CD4-positive, alpha-beta T cell treated with Interleukin-17A for 4 hours (primary cell): ENCODE results near the gene EIF4E.
"Not testable (repeated sequence)": the region's sequence is repeated elsewhere in the genome, so short reads cannot be mapped to it uniquely, and the experiment has no call there.

ENCODE experiments used
- DNase-seq: peaks from one replicate; pipeline ENCODE4 v3.0.0-alpha.2; 2020; ENCODE audit warnings: mixed read lengths

The EIF4E gene

DNA sequence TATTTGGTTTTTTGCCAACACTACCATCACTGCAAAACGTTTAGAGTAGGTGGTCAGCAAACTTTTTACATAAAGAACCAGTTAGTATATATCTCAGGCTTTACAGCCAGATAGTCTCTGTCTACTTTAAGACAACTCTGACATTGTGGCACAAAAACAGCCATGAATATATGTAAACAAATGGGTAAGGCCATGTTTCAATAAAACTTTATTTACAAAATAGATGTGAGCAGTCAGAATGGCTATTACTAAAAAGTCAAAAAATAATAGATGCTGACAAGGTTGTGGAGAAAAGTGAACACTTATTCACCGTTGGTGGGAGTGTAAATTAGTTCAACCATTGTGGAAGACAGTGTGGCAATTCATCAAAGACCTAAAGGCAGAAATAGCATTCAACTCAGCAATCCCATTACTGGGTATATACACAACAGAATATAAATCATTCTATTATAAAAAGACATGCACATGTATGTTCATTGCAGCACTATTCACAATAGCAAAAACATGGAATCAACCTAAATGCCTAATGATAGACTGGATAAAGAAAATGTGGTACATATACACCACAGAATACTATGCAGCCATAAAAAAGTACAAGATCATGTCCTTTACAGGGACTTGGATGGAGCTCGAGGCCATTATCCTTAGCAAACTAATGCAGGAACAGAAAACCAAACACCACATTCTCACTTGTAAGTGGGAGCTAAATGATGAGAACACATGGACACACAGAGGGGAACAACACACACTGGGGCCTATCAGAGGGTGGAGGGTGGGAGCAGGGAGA is 56.6 kb downstream of the EIF4E start:
- not testable (repeated sequence) for DNase-seq

DNA sequence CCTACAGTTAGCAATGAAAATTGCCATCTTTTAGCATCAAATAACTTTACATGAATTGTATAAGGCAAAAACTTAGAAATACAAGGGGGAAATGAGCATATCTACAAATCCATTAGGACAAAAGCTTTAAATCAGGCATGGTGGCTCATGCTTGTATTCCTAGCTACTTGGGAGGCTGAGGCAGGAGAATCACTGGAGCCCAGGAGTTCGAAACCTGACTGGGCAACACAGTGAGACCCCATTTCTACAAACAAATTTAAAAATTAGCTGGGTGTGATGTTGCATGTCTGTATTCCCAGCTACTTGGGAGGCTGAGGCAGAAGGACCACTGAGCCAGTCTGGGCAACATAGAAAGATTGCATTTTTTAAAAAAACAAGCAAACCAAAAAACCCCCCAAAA is 61.3 kb downstream of the EIF4E start:
- no peak for DNase-seq

GRCh38 chr4:98865059-98865458 is 63.9 kb downstream of the EIF4E start:
- no peak for DNase-seq

DNA sequence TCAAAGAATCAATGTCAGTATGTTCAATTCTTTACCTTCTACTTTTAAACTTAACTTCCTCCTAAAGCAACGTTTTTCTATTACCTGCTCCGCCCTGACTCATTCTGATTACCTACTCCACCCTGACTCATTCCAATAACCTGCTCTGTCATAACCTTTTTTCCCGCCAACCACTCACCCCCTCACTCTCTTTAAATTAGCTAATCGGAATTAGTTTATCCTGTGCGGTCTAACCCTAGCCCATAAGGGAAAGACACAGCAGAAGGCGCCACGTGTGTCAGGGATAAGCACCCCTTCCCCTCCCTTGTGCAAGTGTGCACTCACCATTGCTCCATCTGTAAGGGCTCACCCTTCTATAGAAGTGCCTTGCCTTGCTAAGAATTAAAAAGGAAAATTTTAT is 64.4 kb downstream of the EIF4E start:
- no peak for DNase-seq

DNA sequence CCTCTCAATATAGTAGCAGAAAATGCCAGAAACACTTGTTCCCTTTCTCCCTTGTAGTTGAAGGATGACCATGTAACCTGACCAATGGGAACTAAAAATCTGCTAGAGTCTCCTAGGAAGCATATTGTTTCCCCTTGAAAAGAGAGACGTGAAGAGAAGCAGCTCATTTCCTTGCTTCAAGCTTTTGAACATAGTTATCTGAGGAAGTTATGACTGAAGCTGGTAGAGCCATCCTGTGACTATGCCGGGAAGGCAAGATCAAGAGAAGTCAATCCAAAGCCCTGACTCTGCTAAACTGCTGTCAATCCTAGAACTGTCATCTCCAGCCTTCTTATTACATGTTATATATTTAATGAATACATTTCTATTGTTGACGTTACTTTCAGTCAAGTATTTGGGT is 66.6 kb downstream of the EIF4E start:
- no peak for DNase-seq

DNA sequence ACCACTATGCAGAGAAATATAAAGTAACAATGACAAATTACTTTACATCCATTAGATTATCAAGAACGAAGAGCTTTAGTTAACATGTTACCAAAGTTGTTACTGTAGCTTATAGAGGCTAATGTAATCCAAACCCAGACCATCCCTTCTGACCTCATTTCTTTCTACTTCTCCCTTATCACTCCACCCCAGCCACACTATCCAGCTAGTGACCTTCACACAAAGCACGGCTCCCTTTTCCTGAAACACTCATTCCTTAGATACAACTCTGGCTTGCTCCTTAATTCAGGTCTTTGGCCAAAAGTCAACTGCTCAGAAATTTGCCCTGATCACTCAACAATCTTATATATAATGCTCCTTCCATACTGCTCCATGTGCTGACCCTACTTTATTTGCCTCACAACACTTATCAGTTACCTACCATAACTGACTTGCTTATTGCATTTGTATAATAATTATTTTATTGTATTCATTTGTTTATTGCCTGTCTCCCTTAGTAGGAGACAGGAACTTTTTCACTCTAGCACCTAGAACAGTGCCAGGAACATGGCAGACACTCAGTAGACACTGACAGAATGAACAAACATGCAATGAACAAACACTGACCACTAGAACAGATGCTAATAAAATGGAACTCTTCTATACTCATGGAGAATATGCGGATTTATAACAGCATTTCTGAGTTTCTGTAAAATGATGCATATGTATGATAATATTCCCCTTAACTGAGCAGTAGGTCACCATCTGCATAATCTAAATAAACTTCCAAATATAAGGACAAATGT is 67.6 kb downstream of the EIF4E start:
- no peak for DNase-seq

DNA sequence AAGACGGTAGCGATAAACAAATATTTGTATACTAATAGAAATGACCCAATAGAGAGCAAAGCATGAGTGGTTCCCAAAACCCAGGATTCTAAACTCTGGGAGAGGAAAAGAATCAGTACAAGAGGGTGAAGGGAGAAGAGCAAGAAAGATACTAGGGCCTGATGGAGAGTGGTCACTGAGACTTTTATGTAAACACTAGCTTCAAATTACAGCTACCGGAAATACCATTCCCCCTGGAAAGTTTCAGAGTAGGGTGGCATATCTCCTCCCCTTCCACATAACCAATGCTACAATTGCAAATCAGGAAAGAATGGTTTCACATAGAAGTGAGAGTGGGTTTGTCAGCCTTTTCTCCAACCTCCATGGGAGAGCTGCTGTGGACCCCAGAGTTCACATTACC is 77.1 kb downstream of the EIF4E start:
- DNase-seq = no peak

- no peak for DNase-seq
Measured at GRCh38 chr4:98850937-98851336, 78.0 kb downstream of the EIF4E start.

- no peak for DNase-seq
Measured at GRCh38 chr4:98848448-98848847, 80.5 kb downstream of the EIF4E start.

DNA sequence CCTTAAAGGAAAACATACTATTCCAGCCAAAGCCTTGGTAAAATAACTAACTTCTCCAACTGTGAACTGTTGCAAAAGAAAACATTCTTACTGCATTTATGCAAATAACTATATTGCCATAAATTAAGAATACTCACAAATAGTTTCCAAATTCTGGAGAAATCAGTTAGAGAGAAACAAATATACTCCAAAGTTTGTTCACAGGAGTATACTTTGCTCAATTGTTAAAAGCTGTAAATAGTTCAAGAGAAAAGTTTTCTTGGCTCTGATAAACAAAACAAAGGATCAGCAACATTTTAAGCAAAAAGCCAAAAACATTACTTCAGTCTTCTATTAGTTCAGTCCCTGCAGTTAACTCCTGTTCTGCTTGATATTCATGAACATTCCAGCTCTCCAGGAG is 83.0 kb downstream of the EIF4E start:
- no peak for DNase-seq

GRCh38 chr4:98842917-98843316 is 86.0 kb downstream of the EIF4E start:
- DNase-seq = not testable (repeated sequence)

DNA sequence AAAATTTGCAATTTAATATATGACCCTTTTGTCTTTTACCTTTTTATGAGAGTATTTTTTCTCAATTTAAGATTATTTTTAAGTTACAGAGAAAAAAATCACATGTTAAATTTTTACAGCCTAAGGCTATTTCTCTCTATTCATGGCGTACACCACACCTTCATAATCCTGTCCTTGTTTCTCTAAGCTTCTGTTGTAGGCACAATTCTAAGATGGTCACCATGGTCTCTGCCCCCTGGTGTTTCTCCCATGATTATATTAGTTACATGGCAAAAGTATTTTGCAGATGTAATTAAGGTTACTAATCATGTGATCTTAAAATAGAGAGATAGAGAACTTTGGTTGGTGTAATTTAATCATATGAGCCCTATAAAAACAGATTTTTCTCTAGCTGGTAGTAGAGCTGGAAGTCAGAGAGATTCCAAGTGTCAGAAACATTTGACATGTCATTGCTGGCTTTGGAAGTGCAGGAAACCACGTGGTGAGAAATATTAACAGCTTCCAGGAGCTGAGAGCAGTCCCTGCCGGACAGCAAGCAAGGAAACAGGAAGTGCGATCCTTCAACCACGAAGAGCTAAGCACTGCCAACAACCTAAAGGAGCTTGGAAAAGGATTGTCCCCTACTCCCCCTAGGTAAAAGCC is 89.8 kb downstream of the EIF4E start:
- no peak for DNase-seq

DNA sequence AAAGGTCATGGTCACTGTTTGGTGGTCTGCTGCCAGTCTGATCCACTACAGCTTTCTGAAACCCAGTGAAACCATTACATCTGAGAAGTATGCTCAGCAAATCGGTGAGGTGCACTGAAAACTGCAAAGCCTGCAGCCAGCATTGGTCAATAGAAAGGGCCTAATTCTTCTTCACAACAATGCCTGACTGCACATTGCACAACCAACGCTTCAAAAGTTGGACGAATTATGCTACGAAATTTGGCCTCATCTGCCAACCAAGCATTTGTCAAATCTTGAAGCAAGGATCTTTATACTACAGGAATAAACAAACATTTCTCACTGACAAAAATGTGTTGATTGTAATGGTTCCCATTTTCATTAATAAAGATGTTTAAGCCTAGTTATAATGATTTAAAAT is 90.4 kb downstream of the EIF4E start:
- no peak for DNase-seq

DNA sequence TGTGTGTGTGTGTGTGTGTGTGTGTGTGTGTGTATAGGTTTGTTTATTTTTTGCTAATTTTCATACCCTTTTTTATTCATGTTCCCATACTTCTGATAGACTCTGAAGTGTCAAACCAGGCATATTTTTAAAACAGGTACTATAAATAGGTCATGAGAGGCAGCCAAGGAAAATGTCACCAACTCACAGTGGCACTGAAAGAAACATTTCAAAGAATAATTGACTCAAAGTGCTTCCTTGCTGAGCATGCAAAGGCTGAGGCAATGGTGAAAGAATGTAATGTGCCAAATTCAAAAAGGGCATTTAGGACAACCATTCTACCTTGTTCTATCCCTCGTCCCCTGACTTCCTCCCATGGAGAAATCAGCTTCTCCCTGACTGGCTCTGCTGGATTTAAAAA is 95.5 kb downstream of the EIF4E start:
- DNase-seq = no peak

GRCh38 chr4:98831036-98831435 is 97.9 kb downstream of the EIF4E start:
- not testable (repeated sequence) for DNase-seq
